Measurements from ENCODE around the gene HAPLN1. TPM values are rescaled to one million over a fixed set of nuclear protein-coding genes. Genes with fewer than 3 reads are reported as not detected.

HAPLN1 gene
- 0.89 and 24.8 TPM in 2 replicates for total RNA-seq

DNA sequence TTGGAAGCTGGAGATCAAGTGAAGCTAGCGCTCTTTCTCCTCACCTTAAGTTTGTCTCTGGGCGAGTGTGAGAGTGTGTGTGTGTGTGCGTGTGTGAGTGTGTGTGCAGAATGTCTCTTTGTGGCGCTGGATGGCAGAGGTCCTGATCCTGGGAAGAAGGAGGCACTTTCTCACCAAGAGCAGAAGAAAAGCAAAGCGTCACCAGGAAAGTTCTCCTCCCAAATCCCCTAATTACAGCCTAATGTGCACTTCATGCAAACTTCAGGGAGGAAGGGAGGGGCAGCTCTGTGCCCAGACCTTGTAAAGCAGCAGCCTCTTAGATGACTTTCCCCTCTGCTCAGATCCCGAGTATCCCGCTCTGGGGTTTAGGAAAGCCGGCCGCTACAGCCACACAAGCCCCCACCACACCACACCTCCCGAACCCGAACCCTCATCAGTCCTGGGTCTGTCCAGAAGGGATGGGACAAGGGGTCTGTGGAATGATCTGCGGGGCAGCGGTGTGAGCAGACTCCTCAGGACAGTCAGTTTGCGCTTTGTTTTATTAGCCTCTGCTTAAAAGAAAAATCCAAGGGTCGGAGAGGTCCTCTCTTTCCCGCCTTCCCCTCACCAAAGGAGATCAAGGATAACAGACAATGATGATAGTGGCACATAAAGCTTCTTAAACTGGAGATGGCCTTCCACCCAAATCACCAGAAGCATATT is at the start of gene HAPLN1:
HAPLN1 (minus strand) TSS at position 20 of the 702 bp plus-strand sequence. CDS start 47,332 bp downstream, outside the sequence.

Other genes starting within 250 kb of the HAPLN1 start
- gene VCAN, start 249.1 kb downstream of the HAPLN1 start, total RNA-seq, result 1,857 and 2,662 TPM in 2 replicates

Measured in smooth muscle cell of the umbilical artery (primary cell).